B cell (primary cell): ENCODE results near the gene INPP4A.

ENCODE experiments used
- EZH2 ChIP-seq: IDR thresholded peaks from 2 replicates; pipeline ENCODE4 v1.6.1; 2012; ENCODE audit warnings: borderline replicate concordance, low read depth, mild to moderate bottlenecking, moderate library complexity, low read length; ENCODE audit not compliant: insufficient read depth, poor library complexity, severe bottlenecking
- TF ChIP-seq, protein P1 (sequence below): fragments of 200-600 bp; IDR thresholded peaks from one replicate; pipeline ENCODE4 v1.8.0; 2022; ENCODE audit warnings: antibody characterized with exemption, mild to moderate bottlenecking

DNA sequence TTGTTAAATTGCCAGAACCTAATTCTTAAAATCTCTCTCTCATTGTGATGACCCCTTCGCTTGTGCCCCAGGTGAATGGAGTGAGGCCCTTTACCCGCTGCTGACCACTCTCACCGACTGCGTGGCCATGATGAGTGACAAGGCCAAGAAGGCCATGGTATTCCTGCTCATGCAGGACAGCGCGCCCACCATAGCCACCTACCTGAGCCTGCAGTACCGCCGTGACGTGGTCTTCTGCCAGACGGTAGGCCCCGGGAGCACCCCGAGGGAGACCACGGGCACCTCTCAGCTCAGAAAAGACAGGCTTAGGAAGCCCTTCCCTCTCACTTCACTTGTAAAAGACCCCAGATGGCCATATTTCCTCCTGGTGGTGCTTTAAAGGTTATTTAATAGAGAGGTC is 118.7 kb downstream of the INPP4A start:
- no peak for TF ChIP-seq EZH2
- TF ChIP-seq, protein P1, sequence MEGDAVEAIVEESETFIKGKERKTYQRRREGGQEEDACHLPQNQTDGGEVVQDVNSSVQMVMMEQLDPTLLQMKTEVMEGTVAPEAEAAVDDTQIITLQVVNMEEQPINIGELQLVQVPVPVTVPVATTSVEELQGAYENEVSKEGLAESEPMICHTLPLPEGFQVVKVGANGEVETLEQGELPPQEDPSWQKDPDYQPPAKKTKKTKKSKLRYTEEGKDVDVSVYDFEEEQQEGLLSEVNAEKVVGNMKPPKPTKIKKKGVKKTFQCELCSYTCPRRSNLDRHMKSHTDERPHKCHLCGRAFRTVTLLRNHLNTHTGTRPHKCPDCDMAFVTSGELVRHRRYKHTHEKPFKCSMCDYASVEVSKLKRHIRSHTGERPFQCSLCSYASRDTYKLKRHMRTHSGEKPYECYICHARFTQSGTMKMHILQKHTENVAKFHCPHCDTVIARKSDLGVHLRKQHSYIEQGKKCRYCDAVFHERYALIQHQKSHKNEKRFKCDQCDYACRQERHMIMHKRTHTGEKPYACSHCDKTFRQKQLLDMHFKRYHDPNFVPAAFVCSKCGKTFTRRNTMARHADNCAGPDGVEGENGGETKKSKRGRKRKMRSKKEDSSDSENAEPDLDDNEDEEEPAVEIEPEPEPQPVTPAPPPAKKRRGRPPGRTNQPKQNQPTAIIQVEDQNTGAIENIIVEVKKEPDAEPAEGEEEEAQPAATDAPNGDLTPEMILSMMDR = no peak
